Transverse colon (tissue), 4 donors: ENCODE results near the gene EXOC6. TPM values are rescaled to one million over a fixed set of nuclear protein-coding genes. Genes with fewer than 3 reads are reported as not detected.
"Not testable (repeated sequence)": the region's sequence is repeated elsewhere in the genome, so short reads cannot be mapped to it uniquely, and the experiment has no call there.

Source experiments
- DNase-seq: peaks from one replicate; pipeline ENCODE4 v3.0.0-alpha.2; 2019
- H3K27ac ChIP-seq, 4 donors: fragments of 200-600 bp; sonication (generic); 2 replicates each; pipeline ENCODE4 v1.5.1; 2016 to 2018; ENCODE audit warnings: inconsistent platforms in 4 of 4
- H3K27me3 ChIP-seq: fragments of 200-600 bp; sonication (generic); 2 replicates; pipeline ENCODE4 v1.5.1; 2017; ENCODE audit warnings: inconsistent platforms
- H3K36me3 ChIP-seq, 4 donors: fragments of 200-600 bp; sonication (generic); 2 replicates each; pipeline ENCODE4 v1.5.1; 2017 to 2019; ENCODE audit warnings: inconsistent platforms in 4 of 4
- H3K4me1 ChIP-seq, 4 donors: fragments of 200-600 bp; sonication (generic); 2 replicates each; pipeline ENCODE4 v1.5.1; 2017 to 2020; ENCODE audit warnings: inconsistent platforms in 4 of 4
- H3K4me3 ChIP-seq, 4 donors: fragments of 200-600 bp; sonication (generic); 1 replicate in 1 of 4; 2 replicates in 3 of 4; pipeline versions ENCODE4 v1.5.1 to v1.6.1; 2017 to 2019; ENCODE audit warnings: inconsistent platforms in 4 of 4
- H3K9me3 ChIP-seq, 2 donors: fragments of 200-600 bp; sonication (generic); 2 replicates each; pipeline ENCODE4 v1.5.1; 2017 to 2019; ENCODE audit warnings: inconsistent platforms in 2 of 2
- EP300 ChIP-seq: sonication (generic); formaldehyde crosslinking; IDR thresholded peaks from one replicate; pipeline ENCODE4 v1.6.1; 2017; ENCODE audit warnings: antibody characterized with exemption, low read depth
- POLR2A ChIP-seq: fragments of 450-650 bp; IDR thresholded peaks from one replicate; pipeline ENCODE4 v1.6.1; 2016; ENCODE audit warnings: antibody characterized with exemption, mild to moderate bottlenecking, moderate library complexity
- POLR2AphosphoS5 ChIP-seq, 3 donors: sonication (generic); formaldehyde crosslinking; IDR thresholded peaks; one replicate each; pipeline ENCODE4 v1.6.1; 2016; ENCODE audit warnings: antibody characterized with exemption in 3 of 3
- WGBS, 2 donors: methylation state at CpG; one replicate each; pipeline ENCODE4 v1.1.5; 2018; ENCODE audit warnings: low coverage in 1 of 2; 5-methylcytosine and 5-hydroxymethylcytosine counted together
- in situ Hi-C, 4 donors: fragments of 200-750 bp; cut with MboI; loops; one replicate each; pipeline versions ENCODE4 v1.15.0 to v1.15.1; 2017; ENCODE audit warnings: low sequenced_read_pairs in 3 of 4, low pct_ligation_motif_present in 1 of 4, low pct_unique_long_range_greater_than_20kb in 1 of 4
- intact Hi-C: fragments of 100-400 bp; cut with DNase I; formaldehyde crosslinking; loops from one replicate; pipeline ENCODE4 v1.15.1; 2023; ENCODE audit warnings: low total_unique reads
- total RNA-seq, 4 donors: library from RNA; depleted of rRNA; stranded (reverse); fragments of >200 nt; gene quantifications; one replicate each; pipeline ENCODE4 v1.1.0, GENCODE V29; 2016
- TF ChIP-seq, protein P1 (sequence below), 5 experiments: fragments of 200-600 bp in 3 of 5; fragments of 450-650 bp in 2 of 5; sonication (generic) in 3 of 5; IDR thresholded peaks; 1 replicate in 2 of 5; 2 replicates in 3 of 5; pipeline ENCODE4 v1.5.1; 2016 to 2017; ENCODE audit warnings: antibody characterized with exemption in 5 of 5, inconsistent platforms in 3 of 5, mild to moderate bottlenecking in 2 of 5, moderate library complexity in 1 of 5

The EXOC6 gene
- total RNA-seq, 4 donors from 2014 or later, result 1.9 to 13.1 (median 11.6) TPM

GRCh38 chr10:92972066-92972870, 123.9 kb downstream of the EXOC6 start:
- Histone ChIP-seq H3K4me3 (no peak overlapping the region), H3K27ac (no peak overlapping the region), H3K27me3 (no peaks in the 10 kb centered on the region), H3K9me3 (no peaks in the 10 kb centered on the region), H3K36me3 (no peaks in the 10 kb centered on the region), H3K4me1 (peaks cover 0 to 3% (median 0%) of the 10 kb centered on the region in 4 donors)
- no peak for TF ChIP-seq EP300
- TF ChIP-seq, protein P1, sequence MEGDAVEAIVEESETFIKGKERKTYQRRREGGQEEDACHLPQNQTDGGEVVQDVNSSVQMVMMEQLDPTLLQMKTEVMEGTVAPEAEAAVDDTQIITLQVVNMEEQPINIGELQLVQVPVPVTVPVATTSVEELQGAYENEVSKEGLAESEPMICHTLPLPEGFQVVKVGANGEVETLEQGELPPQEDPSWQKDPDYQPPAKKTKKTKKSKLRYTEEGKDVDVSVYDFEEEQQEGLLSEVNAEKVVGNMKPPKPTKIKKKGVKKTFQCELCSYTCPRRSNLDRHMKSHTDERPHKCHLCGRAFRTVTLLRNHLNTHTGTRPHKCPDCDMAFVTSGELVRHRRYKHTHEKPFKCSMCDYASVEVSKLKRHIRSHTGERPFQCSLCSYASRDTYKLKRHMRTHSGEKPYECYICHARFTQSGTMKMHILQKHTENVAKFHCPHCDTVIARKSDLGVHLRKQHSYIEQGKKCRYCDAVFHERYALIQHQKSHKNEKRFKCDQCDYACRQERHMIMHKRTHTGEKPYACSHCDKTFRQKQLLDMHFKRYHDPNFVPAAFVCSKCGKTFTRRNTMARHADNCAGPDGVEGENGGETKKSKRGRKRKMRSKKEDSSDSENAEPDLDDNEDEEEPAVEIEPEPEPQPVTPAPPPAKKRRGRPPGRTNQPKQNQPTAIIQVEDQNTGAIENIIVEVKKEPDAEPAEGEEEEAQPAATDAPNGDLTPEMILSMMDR (IDR thresholded peaks at IDR 0.05), result no peak
- TF ChIP-seq POLR2A, result no peak
- TF ChIP-seq POLR2AphosphoS5 (IDR thresholded peaks at IDR 0.05), result no peak
- intact Hi-C loops, result no loop called here
- DNase-seq, result peak; percentile 10
- 40 to 52% methylated on average over 2 to 3 of the region's 3 CpGs for WGBS, 2 donors
- in situ Hi-C loops, result no loop called here

DNA sequence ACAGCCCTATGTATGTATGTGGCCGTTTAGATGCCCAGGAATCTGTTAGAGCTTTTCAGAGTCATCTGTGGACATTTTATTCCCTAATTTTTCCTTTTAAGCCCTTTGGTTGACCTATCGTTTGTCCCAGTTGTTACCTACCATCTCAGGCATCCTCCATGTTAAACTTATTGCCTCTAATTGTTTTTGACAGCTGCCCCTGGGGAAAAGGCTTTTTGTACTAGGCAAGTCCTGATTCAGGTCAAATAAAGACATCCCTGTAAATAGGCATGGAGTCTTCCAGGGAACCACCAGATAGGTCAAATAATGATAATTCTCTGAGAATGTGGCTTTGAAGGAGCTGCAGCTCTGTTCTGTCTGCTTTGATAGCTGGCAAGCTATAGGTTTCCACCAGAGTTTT, 124.6 kb downstream of the EXOC6 start:
- Histone ChIP-seq H3K9me3 (no peaks in the 10 kb centered on the region), H3K27me3 (no peaks in the 10 kb centered on the region), H3K27ac (no peak overlapping the region), H3K36me3 (no peaks in the 10 kb centered on the region), H3K4me1 (peaks cover 0 to 3% (median 0%) of the 10 kb centered on the region in 4 donors), H3K4me3 (no peak overlapping the region)
- intact Hi-C loops, result no loop called here
- no peak for DNase-seq
- TF ChIP-seq POLR2A, result no peak
- TF ChIP-seq POLR2AphosphoS5 (IDR thresholded peaks at IDR 0.05), result no peak
- 55 to 71% methylated on average over 1 to 2 of the region's 2 CpGs for WGBS, 2 donors
- in situ Hi-C loops, result no loop called here

- intact Hi-C loops, in situ Hi-C loops, H3K27me3 ChIP-seq, H3K4me3 ChIP-seq, H3K36me3 ChIP-seq, DNase-seq, H3K4me1 ChIP-seq, H3K27ac ChIP-seq, H3K9me3 ChIP-seq: not testable (repeated sequence)
- 96% methylated on average over 4 of the region's 5 CpGs; no CpG with 5 or more reads in 1 of the 2 donors for WGBS, 2 donors
Measured at GRCh38 chr10:92976278-92976677, 128.0 kb downstream of the EXOC6 start.

- no peaks in the 10 kb centered on the region for H3K27me3 ChIP-seq
- no peak for DNase-seq
- no peak overlapping the region for H3K4me3 ChIP-seq
- H3K4me1 ChIP-seq, result peaks cover 0 to 6% (median 2%) of the 10 kb centered on the region in 4 donors
- 78 to 100% methylated on average over 1 of the region's 1 CpG for whole genome bisulfite sequencing, 2 donors
- TF ChIP-seq, protein P1 (IDR thresholded peaks at IDR 0.05), result no peak
- TF ChIP-seq POLR2AphosphoS5 (IDR thresholded peaks at IDR 0.05) (no peak), POLR2A (no peak), EP300 (no peak)
- in situ Hi-C loops, result no loop called here
- H3K9me3 ChIP-seq, result no peaks in the 10 kb centered on the region
- H3K27ac ChIP-seq, result no peak overlapping the region
- H3K36me3 ChIP-seq, result no peaks in the 10 kb centered on the region
- intact Hi-C loops, result no loop called here
Measured at GRCh38 chr10:92989250-92989649, 140.9 kb downstream of the EXOC6 start.

GRCh38 chr10:92990615-92991014, 142.3 kb downstream of the EXOC6 start:
- intact Hi-C loops (no loop called here), in situ Hi-C loops (no loop called here)
- peaks cover 0 to 6% (median 2%) of the 10 kb centered on the region in 4 donors for H3K4me1 ChIP-seq
- no peak overlapping the region for H3K27ac ChIP-seq
- H3K9me3 ChIP-seq, result no peaks in the 10 kb centered on the region
- 45% methylated on average over 1 of the region's 1 CpG; no CpG with 5 or more reads in 1 of the 2 donors for WGBS, 2 donors
- H3K4me3 ChIP-seq, result no peak overlapping the region
- TF ChIP-seq, protein P1 (IDR thresholded peaks at IDR 0.05), result no peak
- no peak for TF ChIP-seq POLR2A
- no peak for TF ChIP-seq EP300
- no peak for TF ChIP-seq POLR2AphosphoS5 (IDR thresholded peaks at IDR 0.05)
- no peak for DNase-seq
- H3K27me3 ChIP-seq, result no peaks in the 10 kb centered on the region
- no peaks in the 10 kb centered on the region for H3K36me3 ChIP-seq
